ENCODE results near the gene IL1RAP.

The IL1RAP gene

DNA sequence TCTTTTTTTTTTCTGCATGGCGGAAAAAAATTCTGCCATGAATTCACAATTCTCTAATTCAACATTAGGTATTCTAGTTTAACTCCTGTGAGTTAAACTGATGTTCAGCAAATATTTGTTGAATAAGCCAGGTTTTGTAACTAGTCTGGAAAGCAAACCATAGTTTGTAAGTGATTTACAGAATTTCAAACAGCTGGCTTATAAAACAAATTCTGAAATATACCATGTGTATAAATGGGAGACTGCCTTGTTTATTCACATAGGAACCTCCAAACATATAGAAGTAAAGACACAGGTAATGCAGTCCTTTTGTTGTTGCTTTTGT is 101.1 kb downstream of the IL1RAP start:
- no peak overlapping the region for H3K4me2 ChIP-seq (ENCODE audit: low read depth, low read length, poor library complexity, severe bottlenecking)
- no peak overlapping the region for H2AFZ ChIP-seq (ENCODE audit: low read length)
- H3K9me2 ChIP-seq (replicated peaks; ENCODE audit: low read depth, low read length) = no peaks in the 10 kb centered on the region
- H3K27me3 ChIP-seq (ENCODE audit: insufficient read depth, low read length, poor library complexity, severe bottlenecking) = no peaks in the 10 kb centered on the region
- H3K79me2 ChIP-seq (ENCODE audit: insufficient read depth, low read length) = no peaks in the 10 kb centered on the region
- no peaks in the 10 kb centered on the region for H3F3A ChIP-seq (ENCODE audit: low read depth)
- H3K9me3 ChIP-seq (ENCODE audit: insufficient read depth, low read depth, low read length) = no peaks in the 10 kb centered on the region
- no peak overlapping the region for H3K9ac ChIP-seq (ENCODE audit: low read depth, low read length, poor library complexity, severe bottlenecking)
- no peaks in the 10 kb centered on the region for H3K36me3 ChIP-seq (ENCODE audit: insufficient read depth, low read length)
- no peak overlapping the region for H3K4me3 ChIP-seq (ENCODE audit: low read length, poor library complexity, severe bottlenecking)
- TF ChIP-seq, protein P1, sequence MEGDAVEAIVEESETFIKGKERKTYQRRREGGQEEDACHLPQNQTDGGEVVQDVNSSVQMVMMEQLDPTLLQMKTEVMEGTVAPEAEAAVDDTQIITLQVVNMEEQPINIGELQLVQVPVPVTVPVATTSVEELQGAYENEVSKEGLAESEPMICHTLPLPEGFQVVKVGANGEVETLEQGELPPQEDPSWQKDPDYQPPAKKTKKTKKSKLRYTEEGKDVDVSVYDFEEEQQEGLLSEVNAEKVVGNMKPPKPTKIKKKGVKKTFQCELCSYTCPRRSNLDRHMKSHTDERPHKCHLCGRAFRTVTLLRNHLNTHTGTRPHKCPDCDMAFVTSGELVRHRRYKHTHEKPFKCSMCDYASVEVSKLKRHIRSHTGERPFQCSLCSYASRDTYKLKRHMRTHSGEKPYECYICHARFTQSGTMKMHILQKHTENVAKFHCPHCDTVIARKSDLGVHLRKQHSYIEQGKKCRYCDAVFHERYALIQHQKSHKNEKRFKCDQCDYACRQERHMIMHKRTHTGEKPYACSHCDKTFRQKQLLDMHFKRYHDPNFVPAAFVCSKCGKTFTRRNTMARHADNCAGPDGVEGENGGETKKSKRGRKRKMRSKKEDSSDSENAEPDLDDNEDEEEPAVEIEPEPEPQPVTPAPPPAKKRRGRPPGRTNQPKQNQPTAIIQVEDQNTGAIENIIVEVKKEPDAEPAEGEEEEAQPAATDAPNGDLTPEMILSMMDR (conservative IDR thresholded peaks at IDR 0.05; ENCODE audit: low read length) = no peak
- no peak for TF ChIP-seq EZH2phosphoT487 (IDR thresholded peaks at IDR 0.05; ENCODE audit: borderline replicate concordance)
- no peaks in the 10 kb centered on the region for H4K20me1 ChIP-seq (ENCODE audit: insufficient read depth, low read length, poor library complexity, severe bottlenecking)
- H3K4me1 ChIP-seq (ENCODE audit: insufficient read depth, low read length, poor library complexity, severe bottlenecking) = peaks cover 13% of the 10 kb centered on the region

- Histone ChIP-seq H3K9me2 (replicated peaks; ENCODE audit: low read depth, low read length) (no peaks in the 10 kb centered on the region), H3K79me2 (ENCODE audit: insufficient read depth, low read length) (no peaks in the 10 kb centered on the region), H3K27me3 (ENCODE audit: insufficient read depth, low read length, poor library complexity, severe bottlenecking) (no peaks in the 10 kb centered on the region), H3K4me1 (ENCODE audit: insufficient read depth, low read length, poor library complexity, severe bottlenecking) (peaks cover 13% of the 10 kb centered on the region), H3K9me3 (ENCODE audit: insufficient read depth, low read depth, low read length) (no peaks in the 10 kb centered on the region), H3K9ac (ENCODE audit: low read depth, low read length, poor library complexity, severe bottlenecking) (no peak overlapping the region), H2AFZ (ENCODE audit: low read length) (no peak overlapping the region), H3K4me3 (ENCODE audit: low read length, poor library complexity, severe bottlenecking) (no peak overlapping the region), H3F3A (ENCODE audit: low read depth) (no peaks in the 10 kb centered on the region), H3K4me2 (ENCODE audit: low read depth, low read length, poor library complexity, severe bottlenecking) (no peak overlapping the region), H3K36me3 (ENCODE audit: insufficient read depth, low read length) (no peaks in the 10 kb centered on the region), H4K20me1 (ENCODE audit: insufficient read depth, low read length, poor library complexity, severe bottlenecking) (no peaks in the 10 kb centered on the region)
- TF ChIP-seq, protein P1 (conservative IDR thresholded peaks at IDR 0.05; ENCODE audit: low read length) = no peak
- no peak for TF ChIP-seq EZH2phosphoT487 (IDR thresholded peaks at IDR 0.05; ENCODE audit: borderline replicate concordance)
These were observed 101.7 kb downstream of the IL1RAP start for GRCh38 chr3:190615607-190616006.

DNA sequence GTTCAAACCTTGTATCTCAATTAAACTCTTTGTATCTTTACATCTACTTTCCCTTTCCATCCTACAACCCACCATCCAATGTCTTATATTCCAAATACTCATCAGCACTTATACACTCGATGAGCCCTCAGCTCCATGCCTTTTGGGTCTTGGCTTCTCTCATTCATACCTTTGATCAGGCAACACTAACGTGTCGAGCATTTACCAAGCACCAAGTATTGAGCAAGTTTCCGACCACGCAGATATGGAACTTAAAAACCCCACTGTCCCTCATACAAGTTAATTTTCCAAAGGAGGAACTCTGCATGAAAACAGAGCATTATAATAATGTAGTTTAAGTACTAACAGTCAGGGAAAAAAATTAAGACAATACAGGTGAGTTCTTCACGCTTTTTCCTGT is 102.8 kb downstream of the IL1RAP start:
- Histone ChIP-seq H3K4me2 (ENCODE audit: low read depth, low read length, poor library complexity, severe bottlenecking) (no peak overlapping the region), H3K9ac (ENCODE audit: low read depth, low read length, poor library complexity, severe bottlenecking) (no peak overlapping the region), H3K79me2 (ENCODE audit: insufficient read depth, low read length) (no peaks in the 10 kb centered on the region), H3K4me1 (ENCODE audit: insufficient read depth, low read length, poor library complexity, severe bottlenecking) (peaks cover 13% of the 10 kb centered on the region), H3K27me3 (ENCODE audit: insufficient read depth, low read length, poor library complexity, severe bottlenecking) (no peaks in the 10 kb centered on the region), H3K36me3 (ENCODE audit: insufficient read depth, low read length) (no peaks in the 10 kb centered on the region), H2AFZ (ENCODE audit: low read length) (no peak overlapping the region), H3K4me3 (ENCODE audit: low read length, poor library complexity, severe bottlenecking) (no peak overlapping the region), H3K9me2 (replicated peaks; ENCODE audit: low read depth, low read length) (no peaks in the 10 kb centered on the region), H3K9me3 (ENCODE audit: insufficient read depth, low read depth, low read length) (no peaks in the 10 kb centered on the region), H4K20me1 (ENCODE audit: insufficient read depth, low read length, poor library complexity, severe bottlenecking) (no peaks in the 10 kb centered on the region), H3F3A (ENCODE audit: low read depth) (no peaks in the 10 kb centered on the region)
- no peak for TF ChIP-seq EZH2phosphoT487 (IDR thresholded peaks at IDR 0.05; ENCODE audit: borderline replicate concordance)
- TF ChIP-seq, protein P1 (conservative IDR thresholded peaks at IDR 0.05; ENCODE audit: low read length) = no peak
